IMR-90 (cell line): Measurements from ENCODE around the gene MOCS1. TPM values are rescaled to one million over a fixed set of nuclear protein-coding genes. Genes with fewer than 3 reads are reported as not detected.

Experiments used
- ATAC-seq: fragments of 200-7000 bp; cut with Tn5 transposase; 2 replicates; pipeline ENCODE4 v1.9.1; 2020; ENCODE audit warnings: low read depth, mild to moderate bottlenecking, moderate library complexity
- BruUV-seq: library from RNA; stranded (reverse); fragments of 400-500 nt; replicated peaks from 2 replicates; lab custom pipeline; 2021; lab: Mats Ljungman, UMichigan
- CTCF ChIA-PET: fragments of 300-600 bp; formaldehyde crosslinking; extraction: SDS; loops from one replicate; lab custom pipeline; 2021; ENCODE audit warnings: antibody characterized with exemption; lab: Yijun Ruan, JAX
- POLR2A ChIA-PET: fragments of 300-600 bp; sonication (Branson Sonifier 250); formaldehyde crosslinking; loops from one replicate; lab custom pipeline; 2022; ENCODE audit warnings: antibody characterized with exemption; ENCODE audit not compliant: unreplicated experiment; lab: Charles Lee
- DNase-seq: peaks from one replicate; pipeline ENCODE4 v3.0.0; 2013
- H2AFZ ChIP-seq: replicated peaks from 2 replicates; pipeline ENCODE3; 2013; ENCODE audit warnings: low read length, mild to moderate bottlenecking; ENCODE audit not compliant: poor library complexity
- H2AK5ac ChIP-seq: 2 replicates; pipeline ENCODE4 v1.6.1; 2013; ENCODE audit warnings: low read depth, low read length, inconsistent platforms
- H2AK9ac ChIP-seq: replicated peaks from 2 replicates; pipeline ENCODE3; 2013; ENCODE audit warnings: mild to moderate bottlenecking, low read depth, low read length, moderate library complexity; ENCODE audit not compliant: poor library complexity
- H2BK120ac ChIP-seq: 2 replicates; pipeline ENCODE4 v1.6.1; 2013; ENCODE audit warnings: low read depth, low read length, inconsistent platforms
- H2BK15ac ChIP-seq: 3 replicates; pipeline ENCODE4 v1.6.1; 2013; ENCODE audit warnings: low read depth, low read length, inconsistent platforms
- H2BK20ac ChIP-seq: 2 replicates; pipeline ENCODE4 v1.6.1; 2013; ENCODE audit warnings: low read depth, mild to moderate bottlenecking, inconsistent platforms, low read length, moderate library complexity
- H2BK5ac ChIP-seq: 2 replicates; pipeline ENCODE4 v1.6.1; 2013; ENCODE audit warnings: mild to moderate bottlenecking, low read depth, low read length, inconsistent platforms; ENCODE audit not compliant: poor library complexity, severe bottlenecking
- H3K14ac ChIP-seq: replicated peaks from 2 replicates; pipeline ENCODE4 v1.6.1; 2013; ENCODE audit warnings: low read depth, low read length, inconsistent platforms
- H3K18ac ChIP-seq: 2 replicates; pipeline ENCODE4 v1.6.1; 2013; ENCODE audit warnings: low read depth, low read length, control low read depth
- H3K23ac ChIP-seq: 2 replicates; pipeline ENCODE4 v1.6.1; 2013; ENCODE audit warnings: low read depth, low read length, inconsistent platforms
- H3K27ac ChIP-seq: 2 replicates; pipeline ENCODE4 v1.5.1; 2013; ENCODE audit warnings: mild to moderate bottlenecking, control low read depth, low read length; ENCODE audit not compliant: insufficient read depth
- H3K27me3 ChIP-seq: 2 replicates; pipeline ENCODE4 v1.6.1; 2013; ENCODE audit warnings: low read length; ENCODE audit not compliant: control insufficient read depth, insufficient read depth
- H3K36me3 ChIP-seq: 2 replicates; pipeline ENCODE4 v1.6.1; 2013; ENCODE audit warnings: low read length, mixed read lengths; ENCODE audit not compliant: control insufficient read depth, insufficient read depth
- H3K4ac ChIP-seq: 2 replicates; pipeline ENCODE4 v1.6.1; 2013; ENCODE audit warnings: low read depth, low read length, inconsistent platforms
- H3K4me1 ChIP-seq: 2 replicates; pipeline ENCODE4 v1.6.1; 2013; ENCODE audit warnings: low read length, mixed read lengths; ENCODE audit not compliant: control insufficient read depth, insufficient read depth
- H3K4me2 ChIP-seq: 2 replicates; pipeline ENCODE4 v1.6.1; 2013; ENCODE audit warnings: low read depth, mild to moderate bottlenecking, control low read depth, low read length, moderate library complexity
- H3K4me3 ChIP-seq: 2 replicates; pipeline ENCODE4 v1.5.1; 2013; ENCODE audit warnings: low read depth, mild to moderate bottlenecking, control low read depth, low read length, moderate library complexity; ENCODE audit not compliant: insufficient read depth
- H3K56ac ChIP-seq: 2 replicates; pipeline ENCODE4 v1.6.1; 2013; ENCODE audit warnings: low read length, inconsistent platforms; ENCODE audit not compliant: insufficient read depth; ENCODE audit errors: extremely low read depth
- H3K79me1 ChIP-seq, 2 experiments: 2 replicates each; pipeline ENCODE4 v1.6.1; 2013; ENCODE audit warnings: low read length in 2 of 2, inconsistent platforms in 1 of 2, low read depth in 1 of 2
- H3K9ac ChIP-seq: 2 replicates; pipeline ENCODE4 v1.6.1; 2013; ENCODE audit warnings: low read depth, low read length, control low read depth
- H3K9me1 ChIP-seq: 2 replicates; pipeline ENCODE4 v1.6.1; 2013; ENCODE audit warnings: low read length, inconsistent platforms; ENCODE audit not compliant: insufficient read depth
- H3K9me3 ChIP-seq: 2 replicates; pipeline ENCODE4 v1.6.1; 2013; ENCODE audit warnings: low read length; ENCODE audit not compliant: control insufficient read depth, insufficient read depth
- H4K20me1 ChIP-seq: 2 replicates; pipeline ENCODE4 v1.6.1; 2013; ENCODE audit warnings: low read length, inconsistent platforms; ENCODE audit not compliant: insufficient read depth
- H4K5ac ChIP-seq: 2 replicates; pipeline ENCODE4 v1.6.1; 2013; ENCODE audit warnings: mild to moderate bottlenecking, low read depth, low read length, control low read depth
- H4K8ac ChIP-seq, 2 experiments: 2 replicates each; pipeline ENCODE4 v1.6.1; 2013; ENCODE audit warnings: low read depth in 2 of 2, low read length in 2 of 2, control low read depth in 1 of 2, inconsistent platforms in 1 of 2
- H4K91ac ChIP-seq: 2 replicates; pipeline ENCODE4 v1.6.1; 2013; ENCODE audit warnings: low read depth, low read length, inconsistent platforms; ENCODE audit not compliant: insufficient read depth
- BHLHE40 ChIP-seq: fragments of 150-350 bp; IDR thresholded peaks from 2 replicates; pipeline ENCODE4 v1.6.1; 2016; ENCODE audit warnings: mild to moderate bottlenecking, low read depth, low read length
- CEBPB ChIP-seq: IDR thresholded peaks from 2 replicates; pipeline ENCODE4 v1.6.1; 2012; ENCODE audit warnings: low read depth, low read length, improper control_type of control experiment
- CHD1 ChIP-seq: IDR thresholded peaks from 2 replicates; pipeline ENCODE4 v1.6.1; 2012; ENCODE audit warnings: low read depth, low read length, improper control_type of control experiment
- FOS ChIP-seq: fragments of 150-350 bp; IDR thresholded peaks from 2 replicates; pipeline ENCODE4 v1.6.1; 2016; ENCODE audit warnings: low read depth, low read length
- MXI1 ChIP-seq: IDR thresholded peaks from 2 replicates; pipeline ENCODE4 v1.6.1; 2012; ENCODE audit warnings: low read depth, mild to moderate bottlenecking, low read length, moderate library complexity, borderline replicate concordance
- POLR2A ChIP-seq: IDR thresholded peaks from 2 replicates; pipeline ENCODE4 v1.6.1; 2012; ENCODE audit warnings: mild to moderate bottlenecking, low read depth, low read length
- SMC3 ChIP-seq: fragments of 150-350 bp; IDR thresholded peaks from 2 replicates; pipeline ENCODE4 v1.6.1; 2016; ENCODE audit warnings: low read depth, mild to moderate bottlenecking, antibody characterized with exemption, low read length, moderate library complexity
- WGBS, 2 experiments: methylation state at CpG; one replicate each; pipeline versions ENCODE4 v1.1.5 to v1.1.7; 2013; ENCODE audit warnings: missing lambda C conversion rate in 2 of 2; ENCODE audit not compliant: insufficient read length in 1 of 2; ENCODE audit errors: extremely low coverage in 2 of 2; 5-methylcytosine and 5-hydroxymethylcytosine counted together
- dilution Hi-C: fragments of 300-500 bp; cut with HindIII; formaldehyde crosslinking; loops from one replicate; pipeline ENCODE4 v1.14.3; 2018; ENCODE audit warnings: low sequenced_read_pairs; ENCODE audit not compliant: unreplicated experiment
- in situ Hi-C: fragments of 300-500 bp; cut with MboI; formaldehyde crosslinking; loops from 3 replicates; pipeline ENCODE4 v1.14.3; 2019; ENCODE audit warnings: low sequenced_read_pairs, inconsistent platforms, mixed read lengths
- intact Hi-C: fragments of 100-400 bp; cut with micrococcal nuclease; formaldehyde crosslinking; loops from 2 replicates; pipeline ENCODE4 v1.10.0; 2022
- polyA plus RNA-seq, 3 experiments: library from polyadenylated mRNA; depleted of rRNA; stranded (reverse); fragments of >200 nt; gene quantifications; 2 replicates each; pipeline ENCODE4 v1.2.3, GENCODE V29; 2012; ENCODE audit warnings: low replicate concordance in 1 of 3
- total RNA-seq: library from RNA; depleted of rRNA; stranded (reverse); fragments of >200 nt; gene quantifications from 2 replicates; pipeline ENCODE4 v1.2.3, GENCODE V29; 2012
- TF ChIP-seq, protein P1 (sequence below): fragments of 150-350 bp; IDR thresholded peaks from 2 replicates; pipeline ENCODE4 v1.6.1; 2017; ENCODE audit warnings: mild to moderate bottlenecking, antibody characterized with exemption, low read length, low read depth
- TF ChIP-seq, protein P2 (sequence below): fragments of 150-350 bp; IDR thresholded peaks from 2 replicates; pipeline ENCODE4 v1.6.1; 2016; ENCODE audit warnings: low read depth, mild to moderate bottlenecking, low read length, moderate library complexity, borderline replicate concordance
- TF ChIP-seq, protein P3 (sequence below): conservative IDR thresholded peaks from 2 replicates; pipeline ENCODE4 v1.5.1; 2012; ENCODE audit warnings: mild to moderate bottlenecking, low read depth, low read length, improper control_type of control experiment

Gene MOCS1
- total and polyA plus RNA-seq, 2 of the 4 experiments (the other 2 are of a cell fraction), result 5.5 to 9.5 TPM

DNA sequence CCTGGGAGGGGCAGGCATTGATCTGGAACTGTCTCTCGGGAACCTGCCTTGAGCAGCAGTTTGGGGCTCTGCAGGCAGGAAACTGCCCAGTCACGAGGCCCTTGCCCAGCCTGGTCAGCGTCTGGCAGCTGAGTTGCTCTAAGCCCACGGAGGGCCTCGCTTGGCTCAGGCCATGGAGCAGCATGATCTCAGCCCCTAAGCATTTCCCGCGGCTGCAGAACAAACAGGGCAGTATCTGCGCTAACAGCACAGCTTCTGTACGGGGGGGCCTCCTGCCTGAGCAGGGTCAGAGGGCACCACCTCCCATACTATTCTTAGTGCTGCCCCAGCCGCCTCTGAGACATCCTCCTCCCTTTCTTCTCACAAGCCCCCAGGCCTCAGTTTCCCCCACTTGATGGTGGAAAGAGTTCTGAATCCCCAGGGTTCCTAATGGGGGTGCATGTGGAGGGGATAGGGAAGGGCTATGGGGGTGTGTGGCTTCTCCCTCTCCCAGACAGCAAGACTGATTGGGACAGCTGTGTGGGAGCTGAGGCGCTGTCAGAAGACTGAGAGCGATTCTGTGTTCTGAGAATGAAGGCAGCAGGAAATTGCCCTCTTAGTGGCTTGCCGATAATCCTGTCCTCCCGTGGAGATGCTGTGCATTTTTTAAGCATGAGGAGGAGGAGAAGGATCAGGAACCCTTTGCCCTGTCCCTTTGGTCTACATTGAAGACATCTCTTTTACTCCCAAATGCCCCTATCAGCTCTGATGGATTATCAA lies 46.4 kb downstream of the MOCS1 start (continued):
- TF ChIP-seq, protein P1, sequence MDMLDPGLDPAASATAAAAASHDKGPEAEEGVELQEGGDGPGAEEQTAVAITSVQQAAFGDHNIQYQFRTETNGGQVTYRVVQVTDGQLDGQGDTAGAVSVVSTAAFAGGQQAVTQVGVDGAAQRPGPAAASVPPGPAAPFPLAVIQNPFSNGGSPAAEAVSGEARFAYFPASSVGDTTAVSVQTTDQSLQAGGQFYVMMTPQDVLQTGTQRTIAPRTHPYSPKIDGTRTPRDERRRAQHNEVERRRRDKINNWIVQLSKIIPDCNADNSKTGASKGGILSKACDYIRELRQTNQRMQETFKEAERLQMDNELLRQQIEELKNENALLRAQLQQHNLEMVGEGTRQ, result peak; percentile 86

DNA sequence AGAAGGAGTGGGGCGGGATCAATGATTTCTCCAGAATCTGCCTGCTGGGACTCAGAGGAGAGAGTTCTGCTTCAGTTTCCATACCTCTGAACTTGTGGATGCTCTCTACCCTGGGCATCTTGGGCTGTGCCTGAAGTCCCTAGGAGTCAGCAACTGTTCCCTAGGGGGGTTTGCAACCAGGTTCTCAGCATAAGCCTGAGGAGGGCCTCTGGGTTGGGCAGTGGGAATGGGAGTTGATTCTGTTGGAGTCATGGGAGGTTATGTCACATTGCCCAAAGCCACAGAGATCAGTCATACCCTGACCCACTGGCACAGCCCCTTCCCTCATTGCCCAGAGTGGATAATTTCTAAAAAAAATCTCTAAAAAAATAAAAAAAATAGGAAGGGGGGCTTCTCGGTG lies 47.4 kb downstream of the MOCS1 start:
- Histone ChIP-seq H3K27ac (peak overlapping the region; percentile 96; the same call in 1 of the 2 replicates), H2AK9ac (peak overlapping the region; percentile 95), H3K23ac (peak overlapping the region; percentile 93), H3K4ac (peak overlapping the region; percentile 100), H3K18ac (peak overlapping the region; percentile 92), H3K9me1 (peaks cover 36% of the 10 kb centered on the region), H2BK15ac (peak overlapping the region; percentile 95; the same call in 2 of the 3 replicates), H2BK5ac (peak overlapping the region; percentile 96), H3K9me3 (no peaks in the 10 kb centered on the region), H3K4me3 (no peak overlapping the region), H3K27me3 (no peaks in the 10 kb centered on the region), H3K9ac (no peak overlapping the region), H4K91ac (peak overlapping the region; percentile 98), H3K4me2 (no peak overlapping the region), H3K36me3 (no peaks in the 10 kb centered on the region), H2AFZ (peak overlapping the region; percentile 36), H4K20me1 (no peaks in the 10 kb centered on the region), H3K56ac (peak overlapping the region; percentile 83; the same call in 1 of the 2 replicates), H3K14ac (peak overlapping the region; percentile 81), H3K4me1 (peaks cover 50% of the 10 kb centered on the region), H2BK120ac (peak overlapping the region; percentile 100), H4K5ac (peak overlapping the region; percentile 52), H2BK20ac (peak overlapping the region; percentile 100), H2AK5ac (peak overlapping the region; percentile 95), H4K8ac (peak overlapping the region; percentile 65 to 96), H3K79me1 (peaks cover 0 to 12% of the 10 kb centered on the region in 2 experiments; a peak in 2 of 4 replicates)
- ATAC-seq (no peak), DNase-seq (no peak)
- intact Hi-C loops (loop anchor here (5.0 kb wide), 1 partner anchor 75 kb away; no protein-coding TSS in a partner anchor), in situ Hi-C loops (loop anchor here (10.0 kb wide), 1 partner anchor 522 kb away; no protein-coding TSS in a partner anchor), dilution Hi-C loops (no loop called here)
- ChIA-PET POLR2A (no interaction called here), CTCF (no interaction called here)
- no CpG with 5 or more reads among the region's 2 CpGs for WGBS, 2 experiments
- no TSS peak for BruUV-seq
- TF ChIP-seq CHD1, result no peak
- no peak for TF ChIP-seq POLR2A
- TF ChIP-seq, protein P2, sequence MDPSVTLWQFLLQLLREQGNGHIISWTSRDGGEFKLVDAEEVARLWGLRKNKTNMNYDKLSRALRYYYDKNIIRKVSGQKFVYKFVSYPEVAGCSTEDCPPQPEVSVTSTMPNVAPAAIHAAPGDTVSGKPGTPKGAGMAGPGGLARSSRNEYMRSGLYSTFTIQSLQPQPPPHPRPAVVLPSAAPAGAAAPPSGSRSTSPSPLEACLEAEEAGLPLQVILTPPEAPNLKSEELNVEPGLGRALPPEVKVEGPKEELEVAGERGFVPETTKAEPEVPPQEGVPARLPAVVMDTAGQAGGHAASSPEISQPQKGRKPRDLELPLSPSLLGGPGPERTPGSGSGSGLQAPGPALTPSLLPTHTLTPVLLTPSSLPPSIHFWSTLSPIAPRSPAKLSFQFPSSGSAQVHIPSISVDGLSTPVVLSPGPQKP, result no peak
- TF ChIP-seq FOS, result no peak
- TF ChIP-seq, protein P3, sequence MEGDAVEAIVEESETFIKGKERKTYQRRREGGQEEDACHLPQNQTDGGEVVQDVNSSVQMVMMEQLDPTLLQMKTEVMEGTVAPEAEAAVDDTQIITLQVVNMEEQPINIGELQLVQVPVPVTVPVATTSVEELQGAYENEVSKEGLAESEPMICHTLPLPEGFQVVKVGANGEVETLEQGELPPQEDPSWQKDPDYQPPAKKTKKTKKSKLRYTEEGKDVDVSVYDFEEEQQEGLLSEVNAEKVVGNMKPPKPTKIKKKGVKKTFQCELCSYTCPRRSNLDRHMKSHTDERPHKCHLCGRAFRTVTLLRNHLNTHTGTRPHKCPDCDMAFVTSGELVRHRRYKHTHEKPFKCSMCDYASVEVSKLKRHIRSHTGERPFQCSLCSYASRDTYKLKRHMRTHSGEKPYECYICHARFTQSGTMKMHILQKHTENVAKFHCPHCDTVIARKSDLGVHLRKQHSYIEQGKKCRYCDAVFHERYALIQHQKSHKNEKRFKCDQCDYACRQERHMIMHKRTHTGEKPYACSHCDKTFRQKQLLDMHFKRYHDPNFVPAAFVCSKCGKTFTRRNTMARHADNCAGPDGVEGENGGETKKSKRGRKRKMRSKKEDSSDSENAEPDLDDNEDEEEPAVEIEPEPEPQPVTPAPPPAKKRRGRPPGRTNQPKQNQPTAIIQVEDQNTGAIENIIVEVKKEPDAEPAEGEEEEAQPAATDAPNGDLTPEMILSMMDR, result no peak
- TF ChIP-seq MXI1, result no peak
- TF ChIP-seq BHLHE40, result no peak
- TF ChIP-seq, protein P1, result no peak
- TF ChIP-seq CEBPB, result no peak
- no peak for TF ChIP-seq SMC3
